GM23338 (cell line): ENCODE data around the gene VSTM2L. TPM values are rescaled to one million over a fixed set of nuclear protein-coding genes. Genes with fewer than 3 reads are reported as not detected.

Experiments used
- ATAC-seq: fragments of 200-7000 bp; cut with Tn5 transposase; 3 replicates; pipeline ENCODE4 v1.9.1; 2020
- DNase-seq: peaks from one replicate; pipeline ENCODE4 v3.0.0-alpha.2; 2015; ENCODE audit warnings: low spot score
- H2AFZ ChIP-seq: fragments of 200-600 bp; sonication (generic); 2 replicates; pipeline ENCODE4 v1.8.0; 2016; ENCODE audit warnings: antibody characterized with exemption, mild to moderate bottlenecking, moderate library complexity
- H3F3A ChIP-seq: fragments of 200-600 bp; sonication (generic); replicated peaks from 2 replicates; pipeline ENCODE4 v1.8.0; 2017; ENCODE audit warnings: antibody characterized with exemption, mixed run types, low read depth
- H3K27ac ChIP-seq: fragments of 200-600 bp; sonication (generic); 2 replicates; pipeline ENCODE4 v1.6.1; 2016; ENCODE audit warnings: low read depth
- H3K27me3 ChIP-seq: fragments of 200-600 bp; sonication (generic); 2 replicates; pipeline ENCODE4 v1.8.0; 2016; ENCODE audit warnings: mild to moderate bottlenecking, mixed run types, moderate library complexity; ENCODE audit not compliant: insufficient read depth
- H3K36me3 ChIP-seq: fragments of 200-600 bp; sonication (generic); 2 replicates; pipeline ENCODE4 v1.8.0; 2016; ENCODE audit warnings: mild to moderate bottlenecking; ENCODE audit not compliant: insufficient read depth
- H3K4me1 ChIP-seq: fragments of 200-600 bp; sonication (generic); 2 replicates; pipeline ENCODE4 v1.8.0; 2016; ENCODE audit warnings: mild to moderate bottlenecking, moderate library complexity; ENCODE audit not compliant: insufficient read depth
- H3K4me2 ChIP-seq: fragments of 200-600 bp; sonication (generic); 2 replicates; pipeline ENCODE4 v1.7.1; 2017; ENCODE audit warnings: mixed run types
- H3K4me3 ChIP-seq: fragments of 200-600 bp; sonication (generic); 2 replicates; pipeline ENCODE4 v1.6.1; 2016; ENCODE audit warnings: mixed run types
- H3K79me2 ChIP-seq: fragments of 200-600 bp; sonication (generic); replicated peaks from 2 replicates; pipeline ENCODE4 v1.8.0; 2017; ENCODE audit warnings: mild to moderate bottlenecking; ENCODE audit not compliant: insufficient read depth
- H3K9me2 ChIP-seq: fragments of 200-600 bp; sonication (generic); 2 replicates; pipeline ENCODE4 v1.8.0; 2017; ENCODE audit not compliant: insufficient read depth
- H4K20me1 ChIP-seq: fragments of 200-600 bp; sonication (generic); replicated peaks from 2 replicates; pipeline ENCODE4 v1.8.0; 2017; ENCODE audit warnings: mild to moderate bottlenecking; ENCODE audit not compliant: insufficient read depth
- H3K27ac Mint-ChIP-seq: 2 replicates; pipeline ENCODE4 v1.8.0; 2020; ENCODE audit warnings: inconsistent platforms, mild to moderate bottlenecking, moderate library complexity, mixed read lengths
- H3K27me3 Mint-ChIP-seq: 3 replicates; pipeline ENCODE4 v1.8.0; 2022; ENCODE audit warnings: low read depth, mild to moderate bottlenecking, moderate library complexity, mixed read lengths, inconsistent platforms; ENCODE audit not compliant: insufficient read depth, poor library complexity
- H3K36me3 Mint-ChIP-seq: 3 replicates; pipeline ENCODE4 v1.8.0; 2021; ENCODE audit warnings: low read depth, mild to moderate bottlenecking, inconsistent platforms, moderate library complexity, mixed read lengths
- H3K4me1 Mint-ChIP-seq: 3 replicates; pipeline ENCODE4 v1.8.0; 2020; ENCODE audit warnings: mild to moderate bottlenecking, inconsistent platforms, mixed read lengths
- H3K4me3 Mint-ChIP-seq: 3 replicates; pipeline ENCODE4 v1.8.0; 2021; ENCODE audit warnings: moderate library complexity, mild to moderate bottlenecking, inconsistent platforms, mixed read lengths
- H3K9me3 Mint-ChIP-seq: 3 replicates; pipeline ENCODE4 v1.8.0; 2020; ENCODE audit warnings: moderate library complexity, mild to moderate bottlenecking, inconsistent platforms, mixed read lengths
- CREB1 ChIP-seq: fragments of 250-450 bp; sonication (Bioruptor Pico); IDR thresholded peaks from 2 replicates; pipeline ENCODE4 v1.5.0; 2020; ENCODE audit warnings: low read depth, mild to moderate bottlenecking, moderate library complexity
- EZH2 ChIP-seq: fragments of 200-600 bp; sonication (generic); IDR thresholded peaks from one replicate; pipeline ENCODE4 v1.8.0; 2017; ENCODE audit warnings: antibody characterized with exemption, mild to moderate bottlenecking, low read depth; ENCODE audit not compliant: unreplicated experiment
- EZH2phosphoT487 ChIP-seq: fragments of 200-600 bp; sonication (generic); IDR thresholded peaks from one replicate; pipeline ENCODE4 v1.8.1; 2018; ENCODE audit warnings: antibody characterized with exemption; ENCODE audit not compliant: unreplicated experiment
- JUNB ChIP-seq: IDR thresholded peaks from one replicate; pipeline ENCODE4 v1.6.1; 2016; ENCODE audit warnings: antibody characterized with exemption; ENCODE audit not compliant: unreplicated experiment
- POLR2AphosphoS5 ChIP-seq: IDR thresholded peaks from 2 replicates; pipeline ENCODE4 v1.6.1; 2016; ENCODE audit warnings: antibody characterized with exemption, low read depth
- ZNF114 ChIP-seq: fragments of 250-450 bp; sonication (Bioruptor Pico); IDR thresholded peaks from 2 replicates; pipeline ENCODE4 v1.5.0; 2020; ENCODE audit warnings: mild to moderate bottlenecking, moderate library complexity
- ZNF331 ChIP-seq: fragments of 250-450 bp; sonication (Bioruptor Pico); IDR thresholded peaks from 2 replicates; pipeline ENCODE4 v1.5.0; 2020; ENCODE audit warnings: low read depth, mild to moderate bottlenecking, moderate library complexity
- polyA plus RNA-seq: library from polyadenylated mRNA; unstranded; fragments of >200 nt; fragmentation: Nextera tagmentation; extraction: Ambion mirVana; gene quantifications from 2 replicates; pipeline ENCODE4 v1.2.1, GENCODE V29; 2016
- total RNA-seq: library from RNA; depleted of rRNA; stranded (reverse); fragments of >200 nt; shearing (Covaris generic); gene quantifications from 2 replicates; pipeline ENCODE4 v1.2.3, GENCODE V29; 2014
- TF ChIP-seq, protein P1 (sequence below), 2 experiments: fragments of 200-600 bp in 1 of 2; sonication (generic) in 1 of 2; conservative IDR thresholded peaks; 2 replicates each; pipeline versions ENCODE4 v1.5.1 to v1.6.1; 2016 to 2017; ENCODE audit warnings: antibody characterized with exemption in 2 of 2, low read depth in 2 of 2, mild to moderate bottlenecking in 2 of 2, moderate library complexity in 1 of 2
- TF ChIP-seq, protein P2 (sequence below): IDR thresholded peaks from 2 replicates; pipeline ENCODE4 v1.6.1; 2016; ENCODE audit warnings: antibody characterized with exemption
- TF ChIP-seq, protein P3 (sequence below): IDR thresholded peaks from one replicate; pipeline ENCODE4 v1.6.1; 2018; ENCODE audit warnings: antibody characterized with exemption; ENCODE audit not compliant: unreplicated experiment

VSTM2L gene
- total and polyA plus RNA-seq, 2 experiments from 2014 or later = 0.60 to 1.9 TPM

DNA sequence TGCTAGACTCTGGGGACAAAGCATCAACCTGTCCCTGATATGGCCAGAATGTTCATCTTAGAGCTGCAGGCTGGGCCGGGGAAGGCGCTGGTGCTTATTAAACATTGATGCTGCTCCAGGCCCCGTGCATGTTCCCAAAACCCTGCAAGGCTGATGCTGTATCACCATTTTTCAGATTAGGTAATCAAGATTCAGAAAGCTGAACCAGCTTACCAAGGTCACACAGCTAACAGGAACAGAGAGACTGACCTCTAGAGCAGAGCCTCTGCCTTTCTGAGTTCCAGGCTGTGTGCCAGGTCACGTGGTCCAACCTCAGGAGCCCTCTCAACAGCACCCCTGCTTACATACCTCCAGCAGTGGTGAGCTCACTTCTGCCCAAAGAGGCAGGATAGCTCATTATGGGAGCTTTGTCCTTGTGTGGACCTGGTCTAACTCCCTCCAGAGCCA, 16.1 kb upstream of the VSTM2L start (continued):
- TF ChIP-seq, protein P1, sequence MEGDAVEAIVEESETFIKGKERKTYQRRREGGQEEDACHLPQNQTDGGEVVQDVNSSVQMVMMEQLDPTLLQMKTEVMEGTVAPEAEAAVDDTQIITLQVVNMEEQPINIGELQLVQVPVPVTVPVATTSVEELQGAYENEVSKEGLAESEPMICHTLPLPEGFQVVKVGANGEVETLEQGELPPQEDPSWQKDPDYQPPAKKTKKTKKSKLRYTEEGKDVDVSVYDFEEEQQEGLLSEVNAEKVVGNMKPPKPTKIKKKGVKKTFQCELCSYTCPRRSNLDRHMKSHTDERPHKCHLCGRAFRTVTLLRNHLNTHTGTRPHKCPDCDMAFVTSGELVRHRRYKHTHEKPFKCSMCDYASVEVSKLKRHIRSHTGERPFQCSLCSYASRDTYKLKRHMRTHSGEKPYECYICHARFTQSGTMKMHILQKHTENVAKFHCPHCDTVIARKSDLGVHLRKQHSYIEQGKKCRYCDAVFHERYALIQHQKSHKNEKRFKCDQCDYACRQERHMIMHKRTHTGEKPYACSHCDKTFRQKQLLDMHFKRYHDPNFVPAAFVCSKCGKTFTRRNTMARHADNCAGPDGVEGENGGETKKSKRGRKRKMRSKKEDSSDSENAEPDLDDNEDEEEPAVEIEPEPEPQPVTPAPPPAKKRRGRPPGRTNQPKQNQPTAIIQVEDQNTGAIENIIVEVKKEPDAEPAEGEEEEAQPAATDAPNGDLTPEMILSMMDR (conservative IDR thresholded peaks at IDR 0.05; ENCODE audit: low read depth in 2 of 2) = no peak
- TF ChIP-seq ZNF331 (CRISPR knock-in tag) (no peak), EZH2 (no peak), JUNB (no peak)

DNA sequence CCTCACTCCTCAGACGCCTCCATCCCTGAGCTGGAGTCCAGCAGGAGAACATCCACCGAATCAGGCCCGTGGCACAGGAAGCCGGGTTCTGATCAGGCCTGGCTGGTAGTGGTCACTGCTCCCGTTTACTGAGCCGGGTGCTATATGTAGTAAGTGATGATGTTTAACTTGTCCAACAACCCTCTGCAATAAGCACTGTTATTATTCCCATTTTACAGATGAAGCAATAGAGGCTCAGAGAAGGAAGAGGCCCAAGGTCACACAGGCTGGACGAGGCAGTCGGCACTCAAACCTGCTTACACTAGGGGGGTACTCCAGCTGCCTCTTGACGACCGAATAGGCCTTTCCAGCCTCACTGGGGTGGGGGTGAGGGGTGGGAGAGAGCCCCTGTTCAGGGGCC, 14.3 kb upstream of the VSTM2L start:
- no peaks in the 10 kb centered on the region for H3K27me3 ChIP-seq
- no peak overlapping the region for H3K27ac Mint-ChIP-seq
- no peak overlapping the region for H2AFZ ChIP-seq
- H3F3A ChIP-seq = no peaks in the 10 kb centered on the region
- TF ChIP-seq, protein P2, sequence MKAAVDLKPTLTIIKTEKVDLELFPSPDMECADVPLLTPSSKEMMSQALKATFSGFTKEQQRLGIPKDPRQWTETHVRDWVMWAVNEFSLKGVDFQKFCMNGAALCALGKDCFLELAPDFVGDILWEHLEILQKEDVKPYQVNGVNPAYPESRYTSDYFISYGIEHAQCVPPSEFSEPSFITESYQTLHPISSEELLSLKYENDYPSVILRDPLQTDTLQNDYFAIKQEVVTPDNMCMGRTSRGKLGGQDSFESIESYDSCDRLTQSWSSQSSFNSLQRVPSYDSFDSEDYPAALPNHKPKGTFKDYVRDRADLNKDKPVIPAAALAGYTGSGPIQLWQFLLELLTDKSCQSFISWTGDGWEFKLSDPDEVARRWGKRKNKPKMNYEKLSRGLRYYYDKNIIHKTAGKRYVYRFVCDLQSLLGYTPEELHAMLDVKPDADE = no peak
- TF ChIP-seq ZNF114 (CRISPR knock-in tag) (no peak), POLR2AphosphoS5 (no peak), CREB1 (no peak), EZH2 (no peak), EZH2phosphoT487 (no peak)
- TF ChIP-seq, protein P3, sequence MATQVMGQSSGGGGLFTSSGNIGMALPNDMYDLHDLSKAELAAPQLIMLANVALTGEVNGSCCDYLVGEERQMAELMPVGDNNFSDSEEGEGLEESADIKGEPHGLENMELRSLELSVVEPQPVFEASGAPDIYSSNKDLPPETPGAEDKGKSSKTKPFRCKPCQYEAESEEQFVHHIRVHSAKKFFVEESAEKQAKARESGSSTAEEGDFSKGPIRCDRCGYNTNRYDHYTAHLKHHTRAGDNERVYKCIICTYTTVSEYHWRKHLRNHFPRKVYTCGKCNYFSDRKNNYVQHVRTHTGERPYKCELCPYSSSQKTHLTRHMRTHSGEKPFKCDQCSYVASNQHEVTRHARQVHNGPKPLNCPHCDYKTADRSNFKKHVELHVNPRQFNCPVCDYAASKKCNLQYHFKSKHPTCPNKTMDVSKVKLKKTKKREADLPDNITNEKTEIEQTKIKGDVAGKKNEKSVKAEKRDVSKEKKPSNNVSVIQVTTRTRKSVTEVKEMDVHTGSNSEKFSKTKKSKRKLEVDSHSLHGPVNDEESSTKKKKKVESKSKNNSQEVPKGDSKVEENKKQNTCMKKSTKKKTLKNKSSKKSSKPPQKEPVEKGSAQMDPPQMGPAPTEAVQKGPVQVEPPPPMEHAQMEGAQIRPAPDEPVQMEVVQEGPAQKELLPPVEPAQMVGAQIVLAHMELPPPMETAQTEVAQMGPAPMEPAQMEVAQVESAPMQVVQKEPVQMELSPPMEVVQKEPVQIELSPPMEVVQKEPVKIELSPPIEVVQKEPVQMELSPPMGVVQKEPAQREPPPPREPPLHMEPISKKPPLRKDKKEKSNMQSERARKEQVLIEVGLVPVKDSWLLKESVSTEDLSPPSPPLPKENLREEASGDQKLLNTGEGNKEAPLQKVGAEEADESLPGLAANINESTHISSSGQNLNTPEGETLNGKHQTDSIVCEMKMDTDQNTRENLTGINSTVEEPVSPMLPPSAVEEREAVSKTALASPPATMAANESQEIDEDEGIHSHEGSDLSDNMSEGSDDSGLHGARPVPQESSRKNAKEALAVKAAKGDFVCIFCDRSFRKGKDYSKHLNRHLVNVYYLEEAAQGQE = no peak
- H3K4me2 ChIP-seq = no peak overlapping the region
- no peaks in the 10 kb centered on the region; the same call in 2 of the 3 replicates for H3K36me3 Mint-ChIP-seq
- DNase-seq (no peak), ATAC-seq (no peak)
- H3K4me1 Mint-ChIP-seq = peaks cover under 1% of the 10 kb centered on the region; the same call in 2 of the 3 replicates
- no peaks in the 10 kb centered on the region for H3K79me2 ChIP-seq
- no peak overlapping the region for H3K4me3 ChIP-seq
- H4K20me1 ChIP-seq = no peaks in the 10 kb centered on the region
- no peaks in the 10 kb centered on the region for H3K36me3 ChIP-seq
- no peak overlapping the region for H3K27ac ChIP-seq
- H3K4me1 ChIP-seq = no peaks in the 10 kb centered on the region
- H3K27me3 Mint-ChIP-seq = peaks cover 7% of the 10 kb centered on the region
- no peaks in the 10 kb centered on the region for H3K9me2 ChIP-seq
- no peak overlapping the region for H3K4me3 Mint-ChIP-seq
- no peaks in the 10 kb centered on the region; the same call in 2 of the 3 replicates for H3K9me3 Mint-ChIP-seq
